H7 (cell line): Measurements from ENCODE around the gene HOOK2. TPM values are rescaled to one million over a fixed set of nuclear protein-coding genes. Genes with fewer than 3 reads are reported as not detected.
A peak's percentile ranks its signal among the peaks of the same experiment; 100 is the strongest.

ENCODE experiments used
- DNase-seq: peaks from one replicate; pipeline ENCODE4 v3.0.0; 2012
- H3K27me3 ChIP-seq: 2 replicates; pipeline ENCODE4 v1.6.0; 2011; ENCODE audit warnings: mild to moderate bottlenecking, low read length; ENCODE audit not compliant: control insufficient read depth, insufficient read depth
- H3K36me3 ChIP-seq: replicated peaks from 2 replicates; pipeline ENCODE4 v1.5.1; 2011; ENCODE audit warnings: low read length; ENCODE audit not compliant: control insufficient read depth, insufficient read depth
- H3K4me3 ChIP-seq: 2 replicates; pipeline ENCODE4 v1.5.1; 2011; ENCODE audit warnings: low read depth, mild to moderate bottlenecking, control low read depth, low read length, moderate library complexity; ENCODE audit not compliant: insufficient read depth
- total RNA-seq: library from RNA; depleted of rRNA; stranded (reverse); fragments of >200 nt; shearing (Covaris generic); gene quantifications from 2 replicates; pipeline ENCODE4 v1.2.3, GENCODE V29; 2014

HOOK2 gene
- total RNA-seq, 1 experiment from 2014 or later = 15.4 TPM

- H3K36me3 ChIP-seq = peaks cover 3% of the 10 kb centered on the region; the same call in 1 of the 2 replicates
- peak; percentile 98 for DNase-seq
- peaks cover 8% of the 10 kb centered on the region; the same call in 1 of the 2 replicates for H3K27me3 ChIP-seq
- H3K4me3 ChIP-seq = peak overlapping the region; percentile 39
Observed at GRCh38 chr19:12757544-12758274, 17.6 kb downstream of the HOOK2 start.

- H3K4me3 ChIP-seq = no peak overlapping the region
- peaks cover 20% of the 10 kb centered on the region for H3K27me3 ChIP-seq
- H3K36me3 ChIP-seq = no peaks in the 10 kb centered on the region
- no peak for DNase-seq
Observed at GRCh38 chr19:12756150-12756883, 19.0 kb downstream of the HOOK2 start.

GRCh38 chr19:12754465-12755196 lies 20.7 kb downstream of the HOOK2 start:
- no peak overlapping the region for H3K4me3 ChIP-seq
- peaks cover 35% of the 10 kb centered on the region for H3K27me3 ChIP-seq
- H3K36me3 ChIP-seq = no peaks in the 10 kb centered on the region
- DNase-seq = peak; percentile 57

- Histone ChIP-seq H3K4me3 (peak overlapping the region; percentile 37; the same call in 1 of the 2 replicates), H3K27me3 (peaks cover 33% of the 10 kb centered on the region)
Observed at GRCh38 chr19:12752056-12752781, 23.1 kb downstream of the HOOK2 start.

GRCh38 chr19:12751635-12752034 lies 23.7 kb downstream of the HOOK2 start, which contains the start of gene BEST2:
BEST2 (plus strand) TSS chr19:12751791; CDS start chr19:12752593, 802 bp downstream.
- peaks cover 4% of the 10 kb centered on the region for H3K36me3 ChIP-seq
- H3K4me3 ChIP-seq = peak within 1 kb of the TSS; percentile 37; the same call in 1 of the 2 replicates
- DNase-seq = peak; percentile 90
- peaks cover 33% of the 10 kb centered on the region for H3K27me3 ChIP-seq

More at GRCh38 chr19:12752056-12752781, 23.1 kb downstream of the HOOK2 start:
- H3K36me3 ChIP-seq = peaks cover 4% of the 10 kb centered on the region
- DNase-seq = no peak

GRCh38 chr19:12750851-12751250 lies 24.5 kb downstream of the HOOK2 start:
- H3K4me3 ChIP-seq = no peak overlapping the region
- peaks cover 5% of the 10 kb centered on the region for H3K36me3 ChIP-seq
- no peak for DNase-seq
- H3K27me3 ChIP-seq = peaks cover 33% of the 10 kb centered on the region

GRCh38 chr19:12749938-12750521 lies 25.3 kb downstream of the HOOK2 start:
- Histone ChIP-seq H3K27me3 (peaks cover 32% of the 10 kb centered on the region), H3K36me3 (peaks cover 6% of the 10 kb centered on the region), H3K4me3 (no peak overlapping the region)
- peak; percentile 71 for DNase-seq

GRCh38 chr19:12748489-12748888 lies 26.9 kb downstream of the HOOK2 start:
- Histone ChIP-seq H3K4me3 (no peak overlapping the region), H3K27me3 (peaks cover 30% of the 10 kb centered on the region), H3K36me3 (peaks cover 7% of the 10 kb centered on the region)
- DNase-seq = peak; percentile 63

- DNase-seq = peak; percentile 32
- Histone ChIP-seq H3K4me3 (no peak overlapping the region), H3K27me3 (peaks cover 7% of the 10 kb centered on the region; the same call in 1 of the 2 replicates), H3K36me3 (peaks cover 7% of the 10 kb centered on the region)
Observed at GRCh38 chr19:12745166-12745897, 30.0 kb downstream of the HOOK2 start.

GRCh38 chr19:12737835-12738351 lies 37.5 kb downstream of the HOOK2 start:
- H3K27me3 ChIP-seq = no peaks in the 10 kb centered on the region
- DNase-seq = no peak
- H3K4me3 ChIP-seq = peak overlapping the region; percentile 64
- H3K36me3 ChIP-seq = peaks cover 5% of the 10 kb centered on the region

- DNase-seq = peak; percentile 96
- H3K27me3 ChIP-seq = no peaks in the 10 kb centered on the region
- peak within 1 kb of the TSS; percentile 64 for H3K4me3 ChIP-seq
- H3K36me3 ChIP-seq = peaks cover 6% of the 10 kb centered on the region
Observed at GRCh38 chr19:12736995-12737834, 38.1 kb downstream of the HOOK2 start, which contains the start of gene GET3. GET3 (plus strand) TSS chr19:12737497; CDS start chr19:12737506, 9 bp downstream.
